ENCODE data around the gene FAM72B.
"Not testable (repeated sequence)": the region's sequence is repeated elsewhere in the genome, so short reads cannot be mapped to it uniquely, and the experiment has no call there.

Gene FAM72B

GRCh38 chr1:121156958-121157603 is 27.1 kb downstream of the FAM72B start:
- DNase-seq (ENCODE audit: extremely low read depth in 1 of 2, low read depth in 1 of 2): not testable (repeated sequence)

- not testable (repeated sequence) for DNase-seq (ENCODE audit: extremely low read depth in 1 of 2, low read depth in 1 of 2)
Measured at GRCh38 chr1:121155671-121156358, 28.3 kb downstream of the FAM72B start.

- DNase-seq (ENCODE audit: extremely low read depth in 1 of 2, low read depth in 1 of 2): not testable (repeated sequence)
Measured at GRCh38 chr1:121154811-121155210, 29.3 kb downstream of the FAM72B start.

GRCh38 chr1:121152788-121153187 is 31.4 kb downstream of the FAM72B start:
- not testable (repeated sequence) for DNase-seq (ENCODE audit: extremely low read depth in 1 of 2, low read depth in 1 of 2)

- DNase-seq (ENCODE audit: extremely low read depth in 1 of 2, low read depth in 1 of 2): not testable (repeated sequence)
Measured at GRCh38 chr1:121151294-121151693, 32.8 kb downstream of the FAM72B start.

GRCh38 chr1:121148489-121149190 is 35.5 kb downstream of the FAM72B start:
- DNase-seq (ENCODE audit: extremely low read depth in 1 of 2, low read depth in 1 of 2): not testable (repeated sequence)

- DNase-seq (ENCODE audit: extremely low read depth in 1 of 2, low read depth in 1 of 2): not testable (repeated sequence)
Measured at GRCh38 chr1:121140393-121140792, 43.7 kb downstream of the FAM72B start.

- DNase-seq (ENCODE audit: extremely low read depth in 1 of 2, low read depth in 1 of 2): not testable (repeated sequence)
Measured at GRCh38 chr1:121131494-121131893, 52.6 kb downstream of the FAM72B start.

GRCh38 chr1:121118480-121118824 is 65.7 kb downstream of the FAM72B start:
- DNase-seq (ENCODE audit: extremely low read depth in 1 of 2, low read depth in 1 of 2): not testable (repeated sequence)

Data from activated CD8-positive, alpha-beta memory T cell treated with anti-CD3 and anti-CD28 coated beads for 1 hour (primary cell).